ENCODE results near the gene C10orf90.

Gene C10orf90

GRCh38 chr10:126629925-126630624, 40.4 kb downstream of the C10orf90 start:
- FAIRE-seq = no peak

- no peak for FAIRE-seq
Observed at GRCh38 chr10:126628746-126629145, 41.7 kb downstream of the C10orf90 start.

GRCh38 chr10:126621846-126622245, 48.6 kb downstream of the C10orf90 start:
- FAIRE-seq = no peak

- no peak for FAIRE-seq
Observed at GRCh38 chr10:126618466-126618865, 52.0 kb downstream of the C10orf90 start.

DNA sequence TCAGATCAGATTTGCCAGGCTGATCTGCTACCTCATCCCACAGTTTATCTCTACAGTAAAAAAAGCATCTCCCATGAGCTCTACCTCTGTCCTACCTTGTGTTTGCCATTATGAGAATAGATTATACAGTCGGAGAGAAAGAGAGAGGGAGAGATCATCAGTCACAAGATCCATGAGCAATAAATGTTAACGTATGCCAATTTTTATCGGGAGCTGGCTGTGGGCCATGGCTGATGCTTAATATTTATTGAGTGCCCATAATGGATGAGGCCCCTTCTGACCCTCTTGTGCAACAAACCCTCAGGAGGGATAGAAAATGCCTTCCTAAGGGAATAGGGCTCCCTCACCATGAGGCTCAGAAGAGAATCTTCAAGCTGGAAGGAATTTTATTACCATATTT, 52.8 kb downstream of the C10orf90 start:
- no peak for FAIRE-seq

DNA sequence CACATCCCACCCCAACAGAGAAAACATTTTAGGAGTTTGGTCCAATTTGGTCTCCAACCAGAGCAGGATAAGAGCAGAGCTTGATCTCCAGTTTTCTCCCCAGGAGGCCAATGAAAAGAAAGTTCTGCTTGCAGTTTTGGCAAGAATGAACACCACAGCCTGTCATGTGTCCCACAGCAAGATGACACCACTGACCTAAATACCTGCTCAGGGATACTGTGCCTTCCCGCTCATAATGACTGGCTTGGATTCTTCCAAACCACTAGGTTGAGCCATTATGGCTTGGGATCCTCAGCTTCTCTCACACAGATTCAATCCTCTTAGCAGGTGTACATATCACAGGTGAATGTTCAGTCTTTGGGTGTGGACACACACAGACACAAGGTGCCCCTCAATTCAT, 53.3 kb downstream of the C10orf90 start:
- no peak for FAIRE-seq

DNA sequence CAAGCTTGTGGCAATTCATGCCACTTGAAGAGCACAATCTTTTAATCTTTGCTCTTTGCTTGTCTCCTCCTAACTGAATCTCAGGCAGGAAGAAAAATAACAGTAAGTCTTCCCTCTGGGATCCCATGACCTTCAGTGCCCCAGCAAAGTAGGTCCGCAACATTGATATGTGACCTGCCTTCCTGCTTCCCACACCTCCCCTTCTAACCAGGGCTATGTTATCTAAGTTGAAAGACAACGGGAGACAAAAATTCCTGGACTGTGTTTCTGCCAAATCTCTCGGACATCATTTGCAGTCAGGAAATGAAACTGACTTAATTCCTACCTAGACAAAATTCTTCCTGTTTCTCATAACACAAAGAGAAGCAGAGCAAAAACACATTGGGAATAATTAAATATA, 53.8 kb downstream of the C10orf90 start:
- no peak for FAIRE-seq

GRCh38 chr10:126611303-126611702, 59.2 kb downstream of the C10orf90 start:
- no peak for FAIRE-seq

- FAIRE-seq = no peak
Observed at GRCh38 chr10:126609566-126609965, 60.9 kb downstream of the C10orf90 start.

GRCh38 chr10:126599949-126600682, 70.4 kb downstream of the C10orf90 start:
- FAIRE-seq = no peak

DNA sequence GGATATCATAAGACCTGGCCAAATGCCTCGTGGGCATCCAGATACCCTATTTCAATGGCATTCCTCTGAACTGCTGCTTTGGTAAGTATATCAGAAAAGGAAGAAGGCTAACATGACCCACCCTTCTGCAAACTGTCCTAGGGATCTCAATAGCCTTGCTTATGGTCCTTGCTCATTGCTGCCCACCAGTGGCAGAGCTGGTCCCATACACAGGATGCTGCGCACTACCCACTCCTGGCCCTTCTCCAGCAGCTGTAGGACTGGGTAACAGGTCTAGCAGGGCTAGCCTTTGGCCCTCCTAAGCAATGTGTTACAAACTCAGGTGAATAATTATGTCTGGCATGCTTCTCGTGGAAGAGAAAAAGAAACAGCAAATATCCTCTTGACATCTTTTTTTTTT, 72.5 kb downstream of the C10orf90 start:
- no peak for FAIRE-seq

DNA sequence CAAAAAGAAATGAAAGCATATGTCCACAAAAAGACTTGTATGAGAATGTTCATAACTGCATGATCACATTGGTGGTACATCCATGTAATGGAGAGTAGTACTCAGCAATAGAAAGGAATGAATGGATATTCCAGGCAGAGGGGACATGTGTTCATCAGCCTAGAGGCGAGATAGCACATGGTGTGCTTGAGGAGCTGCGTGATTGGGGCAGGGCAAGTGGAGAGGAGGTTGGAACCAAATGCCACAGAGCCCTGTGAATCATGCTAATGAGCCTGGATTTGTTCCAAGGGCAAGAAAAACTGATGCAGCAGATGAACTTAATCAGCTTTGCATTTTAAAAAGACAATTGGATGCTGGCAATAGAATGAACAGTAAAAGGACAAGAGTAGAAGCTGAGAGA, 73.3 kb downstream of the C10orf90 start:
- no peak for FAIRE-seq

GRCh38 chr10:126596472-126597016, 73.9 kb downstream of the C10orf90 start:
- no peak for FAIRE-seq

DNA sequence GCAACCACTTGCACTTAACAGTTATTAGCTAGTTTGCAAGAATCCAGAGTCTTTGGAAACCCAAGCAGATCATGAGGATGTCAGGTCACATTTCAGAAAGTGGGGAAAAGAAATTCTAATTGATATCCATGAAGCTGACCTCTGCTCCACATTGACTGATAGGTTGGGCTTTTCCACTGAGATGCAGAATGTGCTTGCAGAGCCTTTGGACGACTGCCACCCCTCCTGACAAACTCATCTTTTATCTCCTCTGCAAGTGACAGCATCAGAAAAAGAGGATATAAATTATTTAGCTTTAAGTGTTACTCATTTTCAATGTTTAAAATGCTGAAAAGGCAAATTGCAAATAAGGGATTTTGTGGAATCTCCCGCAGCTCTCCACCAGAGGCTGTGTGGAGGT, 75.3 kb downstream of the C10orf90 start:
- no peak for FAIRE-seq

GRCh38 chr10:126593968-126594701, 76.4 kb downstream of the C10orf90 start:
- FAIRE-seq = no peak

GRCh38 chr10:126592901-126593300, 77.6 kb downstream of the C10orf90 start:
- no peak for FAIRE-seq

GRCh38 chr10:126588024-126588423, 82.5 kb downstream of the C10orf90 start:
- FAIRE-seq = no peak

- FAIRE-seq = no peak
Observed at GRCh38 chr10:126586878-126587277, 83.6 kb downstream of the C10orf90 start.

DNA sequence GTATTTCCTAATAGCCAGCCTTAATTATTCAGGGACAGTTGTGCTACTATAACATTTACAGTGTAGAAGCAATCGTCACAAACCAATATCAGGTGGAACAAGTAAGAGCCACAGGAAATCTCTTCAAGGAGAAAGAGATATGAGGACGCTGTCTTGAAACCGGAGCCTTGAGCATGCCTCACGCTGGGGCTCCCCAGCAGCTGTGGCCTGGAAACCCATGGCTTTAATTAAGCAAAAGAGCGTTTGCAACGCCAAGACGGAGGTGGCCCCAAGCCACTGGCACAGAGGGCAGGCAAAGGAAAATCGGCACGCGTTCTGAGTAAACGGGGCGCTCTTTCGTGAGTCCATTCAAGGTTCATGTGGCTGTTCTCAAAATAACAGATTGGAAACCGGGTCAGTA, 84.4 kb downstream of the C10orf90 start:
- FAIRE-seq = no peak

GRCh38 chr10:126585249-126586017, 85.1 kb downstream of the C10orf90 start:
- FAIRE-seq = no peak

DNA sequence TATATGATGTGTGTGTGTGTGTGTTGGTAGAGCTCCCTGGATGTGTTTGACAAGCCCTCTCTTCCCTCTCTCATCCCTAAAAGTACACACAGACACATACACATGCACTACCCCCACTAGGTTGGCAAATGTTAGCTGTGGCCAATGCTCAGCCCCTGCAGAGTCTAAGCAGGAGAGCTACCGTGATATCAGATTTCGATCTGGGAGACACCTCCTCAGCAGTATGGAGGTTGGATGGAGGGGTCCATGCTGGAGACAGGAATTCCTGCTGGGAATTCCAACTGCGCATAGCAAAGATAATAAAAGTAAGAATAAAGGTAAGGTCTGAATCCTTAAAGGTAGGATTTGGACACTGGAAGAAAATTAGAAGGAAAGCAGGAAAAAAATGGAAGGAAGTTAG, 85.7 kb downstream of the C10orf90 start:
- FAIRE-seq = no peak

DNA sequence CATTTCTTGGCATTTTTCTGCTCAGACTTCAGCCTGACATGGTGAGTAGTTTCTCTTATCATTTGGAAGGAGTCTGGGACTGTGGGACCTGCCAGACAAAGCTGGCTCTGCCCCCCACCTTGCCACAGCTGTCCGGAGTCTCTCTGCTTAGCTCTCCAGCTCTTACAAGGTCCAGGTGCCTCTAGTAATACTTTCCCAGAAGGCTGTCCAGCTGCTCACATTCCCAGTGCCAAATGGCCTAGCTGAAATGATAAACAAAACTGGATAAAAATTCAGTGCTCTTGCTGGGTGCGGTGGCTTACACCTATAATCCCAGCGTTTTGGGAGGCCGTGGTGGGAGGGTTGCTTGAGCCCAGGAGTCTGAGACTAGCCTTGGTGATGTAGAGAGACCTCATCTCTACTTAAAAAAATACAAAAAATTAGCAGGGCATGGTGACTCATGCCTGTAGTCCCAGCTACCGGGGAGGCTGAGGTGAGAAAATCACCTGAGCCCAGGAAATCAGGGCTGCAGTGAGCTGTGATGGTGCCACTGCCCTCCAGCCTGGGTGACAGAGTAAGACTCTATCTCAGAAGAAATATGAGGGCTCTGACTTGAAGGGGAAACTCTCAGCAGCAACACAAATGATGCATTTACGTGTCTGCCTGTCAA, 86.8 kb downstream of the C10orf90 start:
- FAIRE-seq = no peak

Measured in G401.6 (cell line).